Activated CD8-positive, alpha-beta memory T cell treated with anti-CD3 and anti-CD28 coated beads, Interleukin-2, amount 50 U/mL, for 1 hour (primary cell): Measurements from ENCODE around the gene SLC12A3.

Experiments used
- DNase-seq: peaks from one replicate; pipeline ENCODE4 v3.0.0-alpha.2; 2020; ENCODE audit errors: extremely low read depth

Gene SLC12A3

DNA sequence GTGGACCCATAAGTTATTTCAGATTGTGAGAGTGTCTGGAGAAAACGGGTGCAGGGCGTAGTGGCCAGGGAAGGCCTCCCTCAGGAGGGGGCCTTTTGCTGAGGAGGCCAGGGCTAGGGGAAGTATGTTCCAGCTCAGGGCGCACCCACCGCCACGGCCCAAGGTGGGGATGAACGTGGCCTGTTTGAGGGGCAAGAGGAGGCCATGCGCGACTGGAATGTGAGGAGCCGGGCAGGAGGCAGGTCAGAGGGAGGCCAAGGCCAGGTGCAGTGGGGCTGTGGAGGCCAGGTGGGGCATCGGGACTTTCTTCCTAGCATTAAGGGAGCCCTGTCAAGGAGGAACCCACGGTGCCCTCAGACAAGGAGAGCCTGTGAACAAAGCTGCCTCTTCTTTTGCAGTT lies 26.7 kb downstream of the SLC12A3 start:
- DNase-seq, result no peak

DNA sequence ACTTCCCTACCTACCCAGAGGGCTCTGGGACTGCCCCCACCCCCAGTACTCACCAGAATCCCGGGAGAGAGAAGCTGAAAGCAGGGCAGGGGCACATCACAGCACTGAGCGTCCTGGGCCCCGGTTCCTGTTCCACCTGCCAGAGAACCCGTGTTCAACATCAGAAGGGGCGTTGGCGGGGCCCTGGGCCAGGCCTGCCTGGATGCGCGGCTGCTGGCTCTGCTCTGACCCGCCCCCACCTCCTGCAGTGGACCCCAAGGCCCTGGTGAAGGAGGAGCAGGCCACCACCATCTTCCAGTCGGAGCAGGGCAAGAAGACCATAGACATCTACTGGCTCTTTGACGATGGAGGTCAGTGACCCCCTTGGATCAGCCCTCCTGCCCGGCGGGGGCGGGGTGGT lies 27.7 kb downstream of the SLC12A3 start:
- no peak for DNase-seq

DNA sequence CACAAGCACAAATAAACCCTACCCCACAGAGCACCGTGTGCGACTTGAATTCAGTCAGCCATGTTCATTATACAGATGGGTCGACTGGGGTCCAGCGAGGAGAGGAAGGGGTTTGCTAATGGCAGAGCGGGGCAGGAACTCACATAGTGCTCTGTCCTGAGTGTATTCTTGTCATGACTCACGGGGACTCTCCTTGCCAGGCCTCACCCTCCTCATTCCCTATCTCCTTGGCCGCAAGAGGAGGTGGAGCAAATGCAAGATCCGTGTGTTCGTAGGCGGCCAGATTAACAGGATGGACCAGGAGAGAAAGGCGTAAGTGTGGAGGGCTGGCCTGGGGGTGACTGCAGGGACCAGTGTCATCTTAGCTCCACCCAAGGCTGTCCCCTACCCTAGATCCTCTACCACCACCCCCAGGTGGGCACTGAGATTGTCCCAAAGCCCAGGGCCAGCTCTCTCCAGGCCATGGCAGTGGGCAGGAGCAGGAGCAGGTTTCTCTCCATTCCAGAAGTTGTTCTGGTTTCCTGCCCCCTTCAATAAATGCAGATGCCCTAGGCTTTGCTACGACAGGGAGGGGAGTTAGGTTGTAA lies 29.4 kb downstream of the SLC12A3 start:
- no peak for DNase-seq

DNA sequence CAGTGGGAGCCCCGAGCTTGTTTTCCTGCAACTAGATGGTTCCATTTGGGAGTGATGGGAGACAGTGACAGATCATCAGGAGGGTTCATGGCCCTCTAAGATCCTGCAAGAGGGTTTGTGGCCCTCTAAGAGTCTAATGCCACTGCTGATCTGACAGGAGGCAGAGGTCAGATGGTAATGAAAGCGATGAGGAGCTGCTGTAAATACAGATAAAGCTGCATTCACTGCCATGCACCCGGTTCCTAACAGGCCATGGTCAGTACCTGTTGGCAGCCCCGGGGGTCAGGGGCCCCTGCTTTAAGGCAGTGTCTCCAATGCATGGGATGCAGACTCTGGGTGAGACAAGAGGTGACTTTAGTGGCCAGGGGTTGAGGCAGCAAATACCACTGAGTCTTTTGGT lies 30.8 kb downstream of the SLC12A3 start:
- no peak for DNase-seq

DNA sequence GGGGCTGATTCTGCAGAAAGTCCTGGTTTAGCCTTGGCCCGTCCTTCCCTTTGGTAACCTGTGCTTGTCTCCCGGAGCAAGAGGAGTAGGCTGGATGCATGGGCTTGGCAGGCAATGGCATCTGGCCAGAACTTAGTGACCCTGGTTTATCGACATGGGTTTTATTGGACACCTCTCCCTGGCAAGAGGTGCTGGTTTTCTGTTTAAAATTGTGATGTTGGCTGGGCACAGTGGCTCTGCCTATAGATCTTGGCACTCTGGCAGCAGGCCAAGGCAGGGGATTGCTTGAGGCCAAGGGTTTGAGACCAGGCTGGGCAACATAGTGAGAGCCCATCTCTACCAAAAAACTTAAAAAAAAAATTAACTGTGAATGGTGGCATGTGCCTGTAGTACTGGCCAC lies 31.2 kb downstream of the SLC12A3 start:
- DNase-seq, result no peak

DNA sequence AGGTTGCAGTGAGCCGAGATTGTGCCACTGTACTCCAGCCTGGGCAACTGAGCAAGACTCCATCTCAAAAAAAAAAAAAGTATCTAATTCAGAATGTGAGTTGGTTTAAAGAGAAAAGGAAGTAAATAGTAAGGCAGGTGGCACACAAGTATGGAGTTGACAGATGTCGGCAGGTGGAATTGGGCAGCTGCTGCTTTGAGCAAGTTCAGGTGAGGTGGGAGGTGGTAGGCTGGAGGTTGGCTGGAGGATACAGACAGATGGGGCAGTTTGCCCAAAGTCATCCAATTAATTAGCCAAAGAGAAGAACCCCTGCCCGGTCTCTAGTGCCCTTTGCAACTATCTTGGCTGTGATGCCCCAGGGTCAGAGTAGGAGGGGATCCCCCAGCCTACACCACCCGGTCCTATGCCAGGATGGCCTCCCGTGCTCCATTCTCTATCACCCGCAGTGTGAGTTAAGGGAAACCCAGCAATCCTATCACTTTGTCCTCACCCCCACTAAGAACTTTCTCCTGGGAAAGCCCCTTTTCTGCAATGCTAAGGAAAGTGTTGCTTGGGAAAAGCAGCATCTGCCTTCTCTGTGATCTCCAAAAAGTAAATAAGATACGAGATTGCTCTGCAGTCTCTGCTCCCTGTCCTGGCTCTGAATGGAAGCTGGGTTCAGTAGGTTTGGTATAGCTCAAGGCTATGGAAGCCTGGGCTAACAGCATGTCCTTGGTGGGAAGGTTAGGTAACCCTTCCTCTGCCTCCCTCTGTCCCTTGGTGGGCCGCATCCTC lies 32.2 kb downstream of the SLC12A3 start:
- DNase-seq, result no peak

DNA sequence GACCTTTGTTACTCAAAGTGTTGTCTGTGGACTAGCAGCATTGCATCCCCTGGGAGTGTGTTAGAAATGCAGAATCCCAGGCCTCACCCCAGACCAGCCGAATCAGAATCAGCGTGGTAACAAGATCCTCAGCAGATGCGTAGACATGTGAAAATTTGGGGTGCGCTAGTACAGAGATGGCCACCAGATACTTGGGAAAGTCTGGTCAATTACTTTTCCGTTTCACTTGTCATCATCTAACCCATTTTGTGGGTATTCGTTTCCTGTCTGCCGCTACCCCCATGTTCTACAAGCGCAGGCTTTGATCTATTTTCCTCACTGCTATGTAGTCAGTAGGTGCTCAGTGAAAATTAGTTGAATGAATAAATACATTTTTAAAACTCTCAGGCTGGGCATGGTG lies 33.8 kb downstream of the SLC12A3 start:
- DNase-seq, result no peak

DNA sequence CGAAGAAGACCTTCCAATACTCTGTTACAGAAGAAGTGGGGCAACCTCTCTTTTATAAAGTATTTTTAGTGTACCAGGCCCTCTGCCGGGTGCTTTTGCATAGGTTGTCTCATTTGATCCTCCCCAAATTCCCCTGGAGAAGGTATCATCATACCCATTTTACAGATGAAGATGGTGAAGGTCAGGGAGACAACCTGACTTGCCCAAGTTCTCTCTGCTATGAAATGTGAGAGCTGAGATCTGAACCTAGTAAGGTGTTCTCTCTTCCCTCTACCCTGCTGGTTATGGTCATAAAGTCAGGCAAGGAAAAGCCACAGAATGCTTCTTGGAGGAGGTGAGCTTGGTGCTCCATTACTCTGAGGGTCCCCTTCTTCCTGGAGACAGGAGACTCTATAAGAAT lies 38.9 kb downstream of the SLC12A3 start:
- no peak for DNase-seq

DNA sequence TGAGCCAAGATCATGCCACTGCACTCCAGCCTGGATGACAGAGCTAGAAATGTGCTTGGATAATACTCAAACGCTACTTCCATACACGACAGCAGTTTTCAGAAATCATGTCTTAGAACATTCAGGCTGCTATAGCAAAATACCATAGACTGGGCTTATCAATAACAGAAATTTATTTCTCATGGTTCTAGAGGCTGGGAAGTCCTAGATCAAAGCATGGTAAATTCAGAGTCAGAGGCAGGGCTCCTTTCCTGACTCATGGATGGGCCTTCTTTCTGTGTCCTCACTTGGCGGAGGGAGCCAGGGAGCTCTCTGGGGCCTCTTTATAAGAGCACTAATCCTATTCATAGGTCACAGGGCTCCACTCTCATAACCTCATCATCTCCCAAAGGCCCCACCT lies 42.4 kb downstream of the SLC12A3 start:
- DNase-seq, result no peak

DNA sequence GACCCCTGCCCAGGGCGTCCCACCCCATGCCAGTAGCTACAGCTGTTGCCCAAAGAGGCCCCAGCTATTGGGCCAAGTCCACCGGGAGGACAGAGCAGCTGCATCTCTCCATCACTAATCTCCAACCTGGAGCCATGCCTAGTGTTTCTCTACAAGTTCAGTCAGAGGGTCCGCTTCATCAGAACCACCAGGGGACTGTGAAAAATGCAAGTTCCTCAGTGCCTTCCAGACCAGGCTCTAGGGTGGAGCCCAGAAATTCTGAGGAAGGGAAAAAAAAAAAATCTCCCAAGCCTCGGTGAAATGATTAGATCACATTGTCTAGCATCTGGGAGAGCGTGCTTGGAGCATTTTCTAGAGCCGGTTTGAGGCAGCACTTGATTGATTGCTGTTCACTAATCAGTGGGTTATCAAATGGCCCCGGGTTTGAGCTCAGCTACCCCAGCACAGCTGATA lies 44.5 kb downstream of the SLC12A3 start:
- no peak for DNase-seq

DNA sequence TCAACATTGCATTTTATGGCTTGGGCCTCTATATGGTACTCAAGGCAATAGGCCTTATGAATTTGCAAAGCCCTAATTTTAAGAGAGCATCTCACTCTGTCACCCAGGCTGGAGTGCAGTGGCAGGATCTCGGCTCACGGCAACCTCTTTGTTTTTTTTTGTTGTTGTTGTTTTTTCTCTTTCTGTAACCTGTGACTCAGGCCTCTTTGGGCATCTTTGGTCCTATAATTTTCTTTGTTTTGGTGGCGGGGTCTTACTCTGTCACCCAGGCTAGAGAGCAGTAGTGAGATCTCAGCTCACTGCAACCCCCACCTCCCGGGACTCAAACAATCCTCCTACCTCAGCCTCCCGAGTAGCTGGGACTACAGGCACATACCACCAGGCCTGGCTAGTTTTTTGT lies 45.1 kb downstream of the SLC12A3 start:
- no peak for DNase-seq

DNA sequence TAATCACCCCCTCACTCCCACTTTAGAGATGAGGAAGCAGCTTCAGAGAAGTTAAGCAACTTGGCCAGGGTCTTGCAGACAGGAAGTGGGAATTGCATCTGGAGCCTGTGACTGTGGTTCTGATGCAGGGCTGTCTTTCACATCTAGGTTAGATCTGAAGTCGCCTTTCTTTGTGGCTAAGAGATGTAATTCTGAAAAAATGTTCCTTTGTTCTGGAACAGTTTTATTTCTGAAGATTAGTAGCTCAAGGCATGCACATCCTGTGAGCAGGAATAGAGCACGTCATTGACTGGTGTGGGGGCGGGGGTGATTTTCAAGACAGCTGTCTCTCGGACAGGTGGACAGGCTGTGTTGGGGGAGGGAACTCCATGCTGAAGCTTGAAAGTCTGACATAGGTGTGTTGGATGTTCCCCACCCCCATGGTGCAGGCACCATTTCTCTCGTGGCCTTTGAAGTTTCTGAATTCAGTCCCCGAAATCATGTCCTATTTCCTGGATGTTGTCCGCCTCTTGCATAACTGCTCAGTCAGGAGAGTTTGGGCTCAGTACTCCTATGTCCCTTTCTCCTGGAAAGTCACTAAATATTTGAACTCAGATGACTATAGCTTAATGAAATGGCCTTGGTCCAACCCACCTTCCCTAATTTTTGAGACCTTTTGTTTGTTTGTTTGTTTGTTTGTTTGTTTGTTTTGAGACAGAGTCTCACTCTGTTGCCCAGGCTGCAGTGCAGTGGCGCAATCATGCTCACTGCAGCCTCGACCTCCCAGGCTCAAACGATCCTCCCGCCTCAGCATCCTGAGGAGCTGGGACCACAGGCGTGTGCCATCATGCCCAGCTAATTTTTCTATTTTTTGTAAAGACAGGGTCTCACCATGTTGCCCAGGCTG lies 45.9 kb downstream of the SLC12A3 start:
- DNase-seq, result no peak

DNA sequence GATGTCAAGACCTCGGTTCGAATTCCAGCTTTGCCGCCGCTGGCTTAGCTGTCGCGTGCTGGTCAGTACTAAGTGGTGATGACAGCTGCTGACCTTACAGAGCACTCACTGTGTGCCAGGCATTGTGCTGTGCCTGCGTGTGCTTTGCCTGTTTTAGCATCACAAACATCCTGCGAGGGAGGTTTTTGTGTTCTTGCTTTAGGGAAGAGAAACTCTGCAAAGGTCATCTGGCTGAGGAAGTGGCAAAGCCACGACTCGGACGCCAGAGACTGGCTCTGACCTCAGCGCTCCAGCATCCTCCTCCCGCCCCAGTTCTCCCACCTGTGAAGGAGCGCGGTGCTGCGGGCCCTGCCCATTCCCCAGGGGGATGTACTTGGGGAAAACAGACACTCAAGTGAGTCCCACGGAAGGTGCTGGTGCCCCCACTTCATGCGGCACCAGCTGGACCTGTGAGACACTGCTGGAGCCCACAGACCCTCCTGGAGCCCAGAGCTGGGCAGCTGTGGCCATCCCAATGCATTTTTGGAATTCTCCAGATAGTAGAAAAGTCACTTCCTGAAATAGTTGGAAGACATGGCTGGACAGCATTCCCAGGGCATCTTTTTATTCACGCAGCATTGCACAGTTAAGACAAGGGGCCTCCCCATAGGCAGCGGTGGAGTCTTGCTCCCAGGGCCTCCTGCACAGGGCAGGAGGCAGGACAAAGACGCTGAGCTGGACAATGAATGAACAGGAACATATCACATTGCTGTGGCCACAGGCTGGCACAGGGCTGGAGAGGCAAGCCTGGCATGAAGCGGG lies 47.0 kb downstream of the SLC12A3 start:
- no peak for DNase-seq

DNA sequence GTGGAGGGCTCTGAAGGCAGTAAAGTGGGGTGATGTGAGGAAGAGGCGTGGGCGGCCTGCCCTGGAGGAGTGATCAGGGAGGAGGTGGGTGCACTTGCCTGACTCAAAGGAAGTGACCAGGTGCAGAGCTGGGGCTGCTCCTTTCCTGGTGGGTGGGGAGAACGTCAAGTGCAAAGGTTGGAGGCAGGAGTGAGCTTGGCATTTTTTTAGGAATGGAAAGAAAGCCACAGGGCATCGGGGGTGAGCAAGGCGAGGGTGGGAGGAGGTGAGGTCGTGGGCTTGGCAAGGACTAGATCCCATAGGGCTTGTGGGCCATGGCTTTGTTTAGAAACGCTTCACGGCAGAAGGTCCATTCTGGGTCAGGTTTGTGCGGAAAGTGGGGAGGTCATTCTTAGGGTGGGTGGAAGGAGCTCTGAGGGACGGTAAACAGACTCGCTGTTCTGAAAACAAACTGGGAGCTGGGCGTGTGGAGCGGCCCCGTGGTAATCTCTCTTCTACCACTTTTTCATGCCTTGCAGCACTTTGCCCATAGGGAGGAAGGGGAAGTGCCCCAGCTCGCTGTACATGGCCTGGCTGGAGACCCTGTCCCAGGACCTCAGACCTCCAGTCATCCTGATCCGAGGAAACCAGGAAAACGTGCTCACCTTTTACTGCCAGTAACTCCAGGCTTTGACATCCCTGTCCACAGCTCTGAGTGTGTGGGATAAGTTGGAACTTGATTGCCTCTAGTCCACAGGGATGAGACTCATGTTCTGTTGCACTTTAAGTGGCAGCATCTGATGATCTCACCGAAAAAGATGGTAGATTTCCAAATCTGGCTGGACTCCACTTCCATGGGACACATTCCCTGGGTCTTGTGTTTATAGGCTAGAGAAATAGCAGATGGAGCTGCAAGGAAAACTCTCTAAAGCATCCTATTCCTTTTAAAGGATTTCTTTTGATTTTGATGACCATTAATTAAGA lies 48.0 kb downstream of the SLC12A3 start:
- no peak for DNase-seq

DNA sequence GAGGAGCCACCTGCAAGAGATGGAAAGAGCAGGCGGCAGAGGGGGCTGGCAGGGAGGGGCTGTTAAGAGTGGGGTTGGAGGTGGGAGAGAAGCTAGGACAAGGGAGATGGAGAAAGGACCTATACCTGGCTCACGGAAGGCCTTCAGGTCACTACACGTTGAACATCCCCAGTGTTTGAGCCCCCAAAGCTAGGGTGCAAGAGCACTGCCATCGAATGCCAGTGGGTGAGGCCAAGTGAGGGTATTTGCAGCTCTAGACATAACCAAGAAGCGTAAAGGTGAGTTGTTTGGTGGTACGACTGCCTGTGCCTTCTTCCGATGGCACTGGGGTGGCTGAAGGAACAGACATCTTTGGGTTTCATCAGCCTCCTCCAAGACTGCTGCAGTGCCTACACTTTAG lies 49.9 kb downstream of the SLC12A3 start:
- DNase-seq, result no peak

DNA sequence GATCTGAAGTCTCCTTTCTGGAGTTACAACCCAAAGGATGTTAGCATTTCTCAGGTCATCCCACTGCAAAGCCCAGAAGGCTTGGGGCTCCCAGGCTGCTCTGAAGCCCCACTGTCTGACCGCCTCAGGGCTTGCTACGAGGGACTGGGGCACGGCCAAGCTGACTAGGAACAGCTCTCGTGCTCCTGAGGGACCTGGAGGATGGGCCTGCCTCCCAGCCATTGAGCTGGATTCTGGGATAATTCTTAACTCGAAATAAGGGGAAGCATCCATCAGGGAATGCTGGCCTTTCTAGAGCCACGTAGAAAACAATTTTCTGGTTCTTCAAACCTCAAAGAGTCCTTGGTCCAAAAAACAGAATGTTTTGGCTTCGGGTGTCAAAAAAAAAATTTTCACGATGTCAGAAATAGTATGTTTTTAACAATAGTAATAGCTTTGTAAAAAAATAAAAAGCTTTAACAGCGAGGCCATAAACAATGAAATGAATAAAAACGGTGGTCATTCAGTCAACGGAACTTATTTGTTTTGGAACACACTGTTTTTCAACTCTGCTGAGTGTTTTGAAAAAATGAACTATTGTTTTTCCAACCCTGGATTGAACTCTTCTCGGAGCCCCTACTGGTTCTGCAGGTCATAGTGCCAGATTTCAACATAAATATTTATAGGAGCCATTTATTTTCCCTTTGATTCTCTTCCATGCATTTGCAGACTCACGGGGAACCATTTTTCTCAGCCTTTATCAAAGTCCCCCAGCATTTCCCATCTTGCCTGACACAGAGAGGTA lies 50.5 kb downstream of the SLC12A3 start:
- DNase-seq, result no peak

DNA sequence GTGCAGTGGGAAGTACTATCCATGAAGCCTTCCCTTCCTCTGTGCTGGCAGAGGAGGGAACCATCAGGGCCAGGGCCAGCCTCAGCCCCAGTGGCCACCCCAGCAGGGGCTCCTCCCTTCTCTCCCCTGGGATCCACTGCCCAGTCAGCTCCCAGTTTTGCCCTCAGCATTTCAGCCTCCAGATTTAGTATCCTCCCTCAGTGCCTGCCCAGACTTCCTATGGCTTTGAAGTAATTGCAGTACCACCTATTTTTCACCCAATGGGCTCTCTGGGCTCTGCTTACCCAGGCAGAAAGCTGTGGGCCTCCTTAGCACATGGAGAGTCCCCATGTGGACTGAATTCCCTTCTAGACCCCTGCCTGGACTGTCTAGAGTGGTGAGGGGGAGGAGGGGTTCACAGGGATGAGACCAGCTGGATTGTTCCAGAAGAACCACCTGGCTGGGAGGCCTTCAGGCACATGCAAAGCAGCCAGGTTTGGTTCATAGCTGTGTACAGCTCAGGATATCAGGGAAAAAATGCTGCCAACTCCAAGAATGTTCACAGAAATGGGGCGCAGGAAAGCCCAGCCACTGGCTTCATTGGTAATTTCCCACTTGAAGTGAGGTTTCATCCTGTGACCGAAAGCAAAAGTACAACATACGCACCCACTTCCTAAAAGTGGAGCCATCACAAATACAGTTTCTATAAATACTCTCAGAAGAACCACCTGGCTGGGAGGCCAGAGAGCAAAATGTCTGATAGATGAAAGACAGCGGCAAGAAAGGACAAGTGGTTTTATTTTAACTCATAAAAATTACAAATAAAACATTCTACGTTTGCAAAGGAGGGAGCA lies 51.8 kb downstream of the SLC12A3 start:
- no peak for DNase-seq

DNA sequence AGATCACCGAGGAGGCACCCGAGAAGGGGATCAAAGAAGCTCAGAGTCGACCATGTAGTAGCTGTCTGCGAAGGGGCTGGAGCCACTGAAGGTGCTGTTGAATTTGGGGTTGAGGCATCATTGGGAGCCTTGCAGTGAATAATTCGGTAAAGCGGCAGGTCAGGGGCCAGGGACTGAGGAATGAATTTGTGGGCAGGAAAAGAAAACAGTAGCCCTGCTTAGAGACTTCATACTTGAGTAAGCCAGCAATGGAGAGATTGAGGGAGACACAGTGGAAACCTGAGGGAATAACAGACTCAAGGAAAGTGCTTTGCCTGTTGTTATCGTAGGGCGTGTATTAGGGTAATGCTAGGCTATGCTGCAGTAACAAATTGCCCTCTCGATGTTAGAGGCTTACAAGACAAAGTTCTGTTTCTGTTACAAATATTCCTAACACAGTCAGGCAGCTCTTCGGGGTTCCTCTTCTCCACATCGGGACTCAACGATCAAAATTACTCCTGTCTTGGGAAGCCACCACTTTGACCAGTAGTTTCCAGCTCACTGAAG lies 53.5 kb downstream of the SLC12A3 start:
- DNase-seq, result no peak
